Tibial artery (tissue), 4 donors: ENCODE data around the gene KCNMB4.

ENCODE experiments used
- DNase-seq, 2 donors: peaks; one replicate each; pipeline ENCODE4 v3.0.0-alpha.2; 2019
- H3K27ac ChIP-seq, 2 donors: fragments of 200-600 bp; sonication (generic) in 1 of 2; 1 replicate in 1 of 2; 2 replicates in 1 of 2; pipeline ENCODE4 v1.5.1; 2018 to 2019; ENCODE audit warnings: mild to moderate bottlenecking in 1 of 2
- H3K27me3 ChIP-seq, 2 donors: fragments of 200-600 bp; sonication (generic) in 1 of 2; one replicate each; pipeline versions ENCODE4 v1.5.1 to v1.6.0; 2016 to 2019
- H3K36me3 ChIP-seq, 3 donors: fragments of 200-600 bp; sonication (generic) in 2 of 3; one replicate each; pipeline ENCODE4 v1.5.1; 2016 to 2019; ENCODE audit warnings: mild to moderate bottlenecking in 2 of 3
- H3K4me1 ChIP-seq, 4 donors: fragments of 200-600 bp; sonication (generic) in 2 of 4; 1 replicate in 3 of 4; 2 replicates in 1 of 4; pipeline ENCODE4 v1.5.1; 2016 to 2019
- H3K4me3 ChIP-seq, 2 donors: fragments of 200-600 bp; sonication (generic) in 1 of 2; 1 replicate in 1 of 2; 2 replicates in 1 of 2; pipeline ENCODE4 v1.5.1; 2018 to 2019; ENCODE audit warnings: mild to moderate bottlenecking in 2 of 2
- H3K9me3 ChIP-seq, 3 donors: fragments of 200-600 bp; sonication (generic) in 1 of 3; one replicate each; pipeline ENCODE4 v1.5.1; 2016 to 2019
- intact Hi-C: fragments of 100-400 bp; cut with DNase I; formaldehyde crosslinking; loops from one replicate; pipeline ENCODE4 v1.15.0; 2023; ENCODE audit warnings: low total_unique reads
- TF ChIP-seq, protein P1 (sequence below), 2 experiments: fragments of 200-600 bp in 1 of 2; fragments of 450-650 bp in 1 of 2; IDR thresholded peaks; one replicate each; pipeline ENCODE4 v1.5.1; 2017 to 2019; ENCODE audit warnings: antibody characterized with exemption in 2 of 2, mild to moderate bottlenecking in 1 of 2, moderate library complexity in 1 of 2

Gene KCNMB4

DNA sequence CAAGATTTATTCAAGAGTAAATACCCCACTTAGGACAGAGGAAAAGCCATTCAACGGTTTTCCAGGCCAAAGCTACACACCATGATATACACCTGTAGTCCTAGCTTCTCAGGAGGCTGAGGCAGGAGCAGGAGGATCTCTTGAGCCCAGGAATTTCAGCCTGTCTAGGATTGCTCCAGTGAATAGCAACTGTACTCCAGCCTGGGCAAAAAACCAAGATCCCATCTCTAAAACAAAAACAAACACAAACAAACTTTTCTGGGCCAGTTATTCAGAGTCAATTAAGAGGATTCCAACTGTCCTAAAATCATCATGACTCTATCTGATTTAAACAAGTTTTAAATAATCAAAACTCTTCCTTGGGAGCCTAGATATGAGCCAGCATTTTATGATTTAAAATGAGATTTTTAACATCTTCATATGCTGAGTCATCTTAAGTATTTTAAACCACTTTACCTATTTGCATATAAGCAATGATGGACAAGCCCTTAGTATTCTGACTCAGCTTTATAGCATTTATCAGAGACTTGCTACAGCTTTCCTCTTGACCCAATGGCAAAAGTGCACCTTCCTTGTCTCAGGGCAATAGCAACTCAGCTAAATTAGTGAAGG, 77.1 kb downstream of the KCNMB4 start:
- H3K9me3 ChIP-seq = no peaks in the 10 kb centered on the region
- intact Hi-C loops = no loop called here
- H3K27me3 ChIP-seq = no peaks in the 10 kb centered on the region
- TF ChIP-seq, protein P1, sequence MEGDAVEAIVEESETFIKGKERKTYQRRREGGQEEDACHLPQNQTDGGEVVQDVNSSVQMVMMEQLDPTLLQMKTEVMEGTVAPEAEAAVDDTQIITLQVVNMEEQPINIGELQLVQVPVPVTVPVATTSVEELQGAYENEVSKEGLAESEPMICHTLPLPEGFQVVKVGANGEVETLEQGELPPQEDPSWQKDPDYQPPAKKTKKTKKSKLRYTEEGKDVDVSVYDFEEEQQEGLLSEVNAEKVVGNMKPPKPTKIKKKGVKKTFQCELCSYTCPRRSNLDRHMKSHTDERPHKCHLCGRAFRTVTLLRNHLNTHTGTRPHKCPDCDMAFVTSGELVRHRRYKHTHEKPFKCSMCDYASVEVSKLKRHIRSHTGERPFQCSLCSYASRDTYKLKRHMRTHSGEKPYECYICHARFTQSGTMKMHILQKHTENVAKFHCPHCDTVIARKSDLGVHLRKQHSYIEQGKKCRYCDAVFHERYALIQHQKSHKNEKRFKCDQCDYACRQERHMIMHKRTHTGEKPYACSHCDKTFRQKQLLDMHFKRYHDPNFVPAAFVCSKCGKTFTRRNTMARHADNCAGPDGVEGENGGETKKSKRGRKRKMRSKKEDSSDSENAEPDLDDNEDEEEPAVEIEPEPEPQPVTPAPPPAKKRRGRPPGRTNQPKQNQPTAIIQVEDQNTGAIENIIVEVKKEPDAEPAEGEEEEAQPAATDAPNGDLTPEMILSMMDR (IDR thresholded peaks at IDR 0.05) = no peak
- H3K36me3 ChIP-seq = no peaks in the 10 kb centered on the region
- no peak overlapping the region for H3K27ac ChIP-seq
- H3K4me1 ChIP-seq = no peaks in the 10 kb centered on the region
- H3K4me3 ChIP-seq = no peak overlapping the region
- no peak for DNase-seq

DNA sequence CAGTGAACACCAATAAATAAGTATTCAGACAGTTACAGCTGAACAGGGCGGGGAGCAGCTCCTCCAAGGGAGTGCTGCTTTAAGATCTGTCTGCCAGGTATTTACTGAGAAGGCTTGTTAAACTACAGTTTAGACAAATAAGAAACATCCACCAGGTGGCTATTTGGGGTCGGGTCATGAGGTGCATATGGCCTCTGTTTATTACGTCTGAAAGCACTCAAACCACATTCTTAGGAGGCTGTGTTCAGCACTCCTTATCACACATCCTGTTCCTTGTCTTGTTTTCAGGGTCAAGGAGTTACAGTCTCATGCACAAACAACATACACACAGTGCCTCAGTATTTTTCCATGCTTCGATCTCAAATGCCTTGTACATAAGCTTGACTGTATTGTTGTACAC, 78.8 kb downstream of the KCNMB4 start:
- no peaks in the 10 kb centered on the region for H3K4me1 ChIP-seq
- H3K36me3 ChIP-seq = no peaks in the 10 kb centered on the region
- H3K9me3 ChIP-seq = peaks cover 0 to 6% (median 6%) of the 10 kb centered on the region in 3 donors
- no peak overlapping the region for H3K4me3 ChIP-seq
- H3K27ac ChIP-seq = no peak overlapping the region
- intact Hi-C loops = no loop called here
- DNase-seq = no peak
- no peaks in the 10 kb centered on the region for H3K27me3 ChIP-seq
- TF ChIP-seq, protein P1 (IDR thresholded peaks at IDR 0.05) = no peak

DNA sequence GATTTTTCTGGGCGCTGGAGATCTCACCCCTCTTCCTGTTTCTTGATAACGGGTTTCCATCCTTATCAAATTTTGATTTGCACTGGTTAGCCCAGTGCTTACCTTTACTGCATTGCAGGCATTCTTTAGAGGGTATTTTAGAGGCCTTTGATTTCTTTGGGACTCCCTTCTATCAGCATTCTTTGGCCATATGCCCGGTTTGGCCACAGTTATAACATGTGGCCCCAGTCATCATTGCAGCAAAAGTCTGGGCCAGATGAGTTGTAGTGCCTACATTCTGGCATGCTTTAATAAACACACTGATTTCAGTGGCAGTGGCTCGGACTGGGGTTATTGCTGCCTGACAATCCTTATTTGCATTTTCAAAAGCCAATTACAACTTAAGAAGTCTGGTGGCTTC, 82.3 kb downstream of the KCNMB4 start:
- no peak for DNase-seq

DNA sequence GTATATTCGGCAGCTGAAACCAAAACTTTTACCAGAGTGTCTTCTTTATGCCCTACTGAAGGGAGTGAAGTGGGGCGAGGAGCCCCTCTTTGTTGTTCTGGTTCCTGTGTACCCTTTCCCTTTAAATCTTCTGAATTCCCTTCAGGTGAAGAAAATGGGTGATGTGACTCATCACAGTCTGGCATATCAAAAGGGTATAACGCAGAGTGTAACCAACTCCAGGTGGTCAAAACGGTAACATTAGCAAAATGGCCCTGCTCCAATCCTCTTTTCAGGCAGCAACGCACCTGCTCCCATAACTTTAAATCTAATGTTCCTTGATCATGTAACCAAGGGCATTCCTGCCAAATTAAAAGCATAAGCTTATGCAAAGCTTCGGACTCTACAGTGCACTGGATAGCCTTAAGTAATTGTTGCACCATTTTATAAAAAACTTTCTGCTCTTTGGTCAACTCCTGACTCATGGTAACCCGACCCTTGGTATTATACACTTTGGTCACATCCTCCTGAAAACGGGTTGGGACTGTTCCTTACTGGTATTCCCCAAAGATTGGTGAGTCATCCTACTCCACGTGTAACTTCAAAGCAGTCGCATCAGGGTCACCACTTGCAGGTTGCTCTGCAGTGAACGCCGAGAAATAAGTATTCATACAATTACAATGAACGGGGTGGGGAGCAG, 83.1 kb downstream of the KCNMB4 start:
- H3K27ac ChIP-seq = no peak overlapping the region
- no peak for DNase-seq
- H3K4me1 ChIP-seq = no peaks in the 10 kb centered on the region
- TF ChIP-seq, protein P1 (IDR thresholded peaks at IDR 0.05) = no peak
- peaks cover 0 to 16% (median 15%) of the 10 kb centered on the region in 3 donors for H3K9me3 ChIP-seq
- no peaks in the 10 kb centered on the region for H3K27me3 ChIP-seq
- intact Hi-C loops = no loop called here
- H3K36me3 ChIP-seq = no peaks in the 10 kb centered on the region
- no peak overlapping the region for H3K4me3 ChIP-seq

More for the DNA sequence above, 82.3 kb downstream of the KCNMB4 start:
- H3K4me1 ChIP-seq = no peaks in the 10 kb centered on the region
- H3K9me3 ChIP-seq = peaks cover 0 to 16% (median 15%) of the 10 kb centered on the region in 3 donors
- TF ChIP-seq, protein P1 (IDR thresholded peaks at IDR 0.05) = no peak
- H3K36me3 ChIP-seq = no peaks in the 10 kb centered on the region
- no peaks in the 10 kb centered on the region for H3K27me3 ChIP-seq
- no peak overlapping the region for H3K4me3 ChIP-seq
- no peak overlapping the region for H3K27ac ChIP-seq
- intact Hi-C loops = no loop called here

DNA sequence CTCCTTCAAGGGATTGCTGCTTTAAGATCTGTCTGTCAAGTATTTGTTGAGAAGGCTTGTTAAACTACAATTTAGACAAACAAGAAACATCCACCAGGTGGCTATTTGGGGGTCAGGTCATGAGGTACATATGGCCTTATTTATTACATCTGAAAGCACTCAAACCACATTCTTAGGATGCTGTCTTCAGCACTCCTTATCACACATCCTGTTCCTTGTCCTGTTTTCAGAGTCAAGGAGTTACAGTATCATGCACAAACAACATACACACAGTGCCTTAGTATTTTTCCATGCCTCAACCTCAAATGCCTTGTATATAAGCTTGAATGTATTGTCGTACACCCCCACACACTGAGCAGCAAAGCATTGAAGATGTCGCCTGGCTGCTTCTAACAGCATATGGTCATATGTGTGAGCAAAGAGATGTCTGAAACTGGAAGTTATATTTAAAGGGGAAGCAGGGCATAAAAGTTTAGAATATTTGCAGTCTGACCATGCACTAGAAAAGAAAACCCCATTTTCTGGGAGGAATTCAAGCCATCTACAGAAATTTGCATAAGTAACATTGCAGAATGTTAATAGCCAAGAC, 83.8 kb downstream of the KCNMB4 start:
- Histone ChIP-seq H3K27ac (no peak overlapping the region), H3K27me3 (no peaks in the 10 kb centered on the region), H3K4me1 (no peaks in the 10 kb centered on the region), H3K4me3 (no peak overlapping the region), H3K9me3 (peaks cover 0 to 16% (median 15%) of the 10 kb centered on the region in 3 donors), H3K36me3 (no peaks in the 10 kb centered on the region)
- no peak for DNase-seq
- intact Hi-C loops = no loop called here
- TF ChIP-seq, protein P1 (IDR thresholded peaks at IDR 0.05) = no peak
